ENCODE results near the gene GPHN. TPM values are rescaled to one million over a fixed set of nuclear protein-coding genes. Genes with fewer than 3 reads are reported as not detected.
A peak's percentile ranks its signal among the peaks of the same experiment; 100 is the strongest.

GPHN gene
- total and polyA plus RNA-seq, 2 of the 4 experiments (the other 2 are of a cell fraction): 8.0 to 8.1 TPM

- Histone ChIP-seq H3K27ac (ENCODE audit: insufficient read depth, low read length) (peak overlapping the region; percentile 31; the same call in 1 of the 2 replicates), H3K9me3 (ENCODE audit: control insufficient read depth, insufficient read depth, low read length) (no peaks in the 10 kb centered on the region), H2BK5ac (ENCODE audit: low read depth, low read length, poor library complexity, severe bottlenecking) (no peak overlapping the region), H3K4me3 (ENCODE audit: insufficient read depth, low read depth, low read length) (peak overlapping the region; percentile 96), H2AK5ac (ENCODE audit: low read depth, low read length) (no peak overlapping the region), H3K14ac (replicated peaks; ENCODE audit: low read depth, low read length) (0 out of 2 replicates have a peak overlapping the region, but pooled peaks have one; percentile 41), H3K27me3 (ENCODE audit: control insufficient read depth, insufficient read depth, low read length) (no peaks in the 10 kb centered on the region), H3K18ac (ENCODE audit: low read depth, low read length) (no peak overlapping the region), H2BK120ac (ENCODE audit: low read depth, low read length) (no peak overlapping the region), H4K8ac (ENCODE audit: low read depth in 2 of 2, low read length in 2 of 2) (peak overlapping the region in 1 of 2 experiments; percentile 24; a peak in 1 of 4 replicates), H2BK15ac (ENCODE audit: low read depth, low read length) (no peak overlapping the region), H3K4ac (ENCODE audit: low read depth, low read length) (no peak overlapping the region; the same call in 1 of the 2 replicates), H4K91ac (ENCODE audit: insufficient read depth, low read depth, low read length) (no peak overlapping the region), H2BK20ac (ENCODE audit: low read depth, low read length) (no peak overlapping the region), H3K56ac (ENCODE audit: extremely low read depth, insufficient read depth, low read length) (no peak overlapping the region), H4K5ac (ENCODE audit: low read depth, low read length) (no peak overlapping the region), H3K36me3 (ENCODE audit: control insufficient read depth, insufficient read depth, low read length) (no peaks in the 10 kb centered on the region), H3K9ac (ENCODE audit: low read depth, low read length) (peak overlapping the region; percentile 63), H3K4me2 (ENCODE audit: low read depth, low read length) (peak overlapping the region; percentile 81), H3K23ac (ENCODE audit: low read depth, low read length) (peak overlapping the region; percentile 88; the same call in 1 of the 2 replicates), H3K4me1 (ENCODE audit: control insufficient read depth, insufficient read depth, low read length) (no peaks in the 10 kb centered on the region), H4K20me1 (ENCODE audit: insufficient read depth, low read length) (no peaks in the 10 kb centered on the region; the same call in none of the 2 replicates), H3K79me1 (ENCODE audit: low read depth in 1 of 2, low read length in 2 of 2) (peaks cover 0 to 8% of the 10 kb centered on the region in 2 experiments; a peak in 2 of 4 replicates), H2AK9ac (replicated peaks; ENCODE audit: low read depth, low read length, poor library complexity) (peak overlapping the region; percentile 85), H2AFZ (replicated peaks; ENCODE audit: low read length, poor library complexity) (peak overlapping the region; percentile 100), H3K9me1 (ENCODE audit: insufficient read depth, low read length) (no peaks in the 10 kb centered on the region)
- ChIA-PET CTCF (interaction anchor here (0.8 kb wide), 1 partner anchor 22 kb away, joined by 3 read pairs; the partner anchor contains the start of gene CCDC196), POLR2A (ENCODE audit: unreplicated experiment) (no interaction called here)
- no peak for TF ChIP-seq POLR2A (IDR thresholded peaks at IDR 0.05; ENCODE audit: low read depth, low read length)
- TF ChIP-seq CEBPB (IDR thresholded peaks at IDR 0.05; ENCODE audit: low read depth, low read length): no peak
- no peak for TF ChIP-seq MAFK (IDR thresholded peaks at IDR 0.05; ENCODE audit: low read depth, low read length)
- TF ChIP-seq, protein P1, sequence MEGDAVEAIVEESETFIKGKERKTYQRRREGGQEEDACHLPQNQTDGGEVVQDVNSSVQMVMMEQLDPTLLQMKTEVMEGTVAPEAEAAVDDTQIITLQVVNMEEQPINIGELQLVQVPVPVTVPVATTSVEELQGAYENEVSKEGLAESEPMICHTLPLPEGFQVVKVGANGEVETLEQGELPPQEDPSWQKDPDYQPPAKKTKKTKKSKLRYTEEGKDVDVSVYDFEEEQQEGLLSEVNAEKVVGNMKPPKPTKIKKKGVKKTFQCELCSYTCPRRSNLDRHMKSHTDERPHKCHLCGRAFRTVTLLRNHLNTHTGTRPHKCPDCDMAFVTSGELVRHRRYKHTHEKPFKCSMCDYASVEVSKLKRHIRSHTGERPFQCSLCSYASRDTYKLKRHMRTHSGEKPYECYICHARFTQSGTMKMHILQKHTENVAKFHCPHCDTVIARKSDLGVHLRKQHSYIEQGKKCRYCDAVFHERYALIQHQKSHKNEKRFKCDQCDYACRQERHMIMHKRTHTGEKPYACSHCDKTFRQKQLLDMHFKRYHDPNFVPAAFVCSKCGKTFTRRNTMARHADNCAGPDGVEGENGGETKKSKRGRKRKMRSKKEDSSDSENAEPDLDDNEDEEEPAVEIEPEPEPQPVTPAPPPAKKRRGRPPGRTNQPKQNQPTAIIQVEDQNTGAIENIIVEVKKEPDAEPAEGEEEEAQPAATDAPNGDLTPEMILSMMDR (conservative IDR thresholded peaks at IDR 0.05; ENCODE audit: low read depth, low read length): no peak
- TF ChIP-seq FOS (IDR thresholded peaks at IDR 0.05; ENCODE audit: low read depth, low read length): no peak
- no peak for TF ChIP-seq SMC3 (IDR thresholded peaks at IDR 0.05; ENCODE audit: low read depth, low read length)
- TF ChIP-seq BHLHE40 (IDR thresholded peaks at IDR 0.05; ENCODE audit: low read depth, low read length): no peak
- TF ChIP-seq MAZ (IDR thresholded peaks at IDR 0.05; ENCODE audit: borderline replicate concordance, low read depth, low read length): no peak
- no peak for TF ChIP-seq RFX5 (IDR thresholded peaks at IDR 0.05; ENCODE audit: low read depth, low read length)
- TF ChIP-seq ELK1 (IDR thresholded peaks at IDR 0.05; ENCODE audit: borderline replicate concordance, low read depth, low read length): no peak
- TF ChIP-seq NFE2L2 (IDR thresholded peaks at IDR 0.05; ENCODE audit: low read depth, low read length): no peak
- no peak for TF ChIP-seq RCOR1 (IDR thresholded peaks at IDR 0.05; ENCODE audit: insufficient replicate concordance, low read length)
- TF ChIP-seq, protein P2, sequence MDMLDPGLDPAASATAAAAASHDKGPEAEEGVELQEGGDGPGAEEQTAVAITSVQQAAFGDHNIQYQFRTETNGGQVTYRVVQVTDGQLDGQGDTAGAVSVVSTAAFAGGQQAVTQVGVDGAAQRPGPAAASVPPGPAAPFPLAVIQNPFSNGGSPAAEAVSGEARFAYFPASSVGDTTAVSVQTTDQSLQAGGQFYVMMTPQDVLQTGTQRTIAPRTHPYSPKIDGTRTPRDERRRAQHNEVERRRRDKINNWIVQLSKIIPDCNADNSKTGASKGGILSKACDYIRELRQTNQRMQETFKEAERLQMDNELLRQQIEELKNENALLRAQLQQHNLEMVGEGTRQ (IDR thresholded peaks at IDR 0.05; ENCODE audit: low read depth, low read length): no peak
- TF ChIP-seq CHD1 (IDR thresholded peaks at IDR 0.05; ENCODE audit: low read depth, low read length): no peak
- TF ChIP-seq RAD21 (IDR thresholded peaks at IDR 0.05; ENCODE audit: low read length): no peak
- TF ChIP-seq MXI1 (IDR thresholded peaks at IDR 0.05; ENCODE audit: borderline replicate concordance, low read depth, low read length): no peak
- ATAC-seq (ENCODE audit: low read depth) (no peak), DNase-seq (no peak)
- in situ Hi-C loops (cut with MboI; ENCODE audit: low sequenced_read_pairs): loop anchor here (25.0 kb wide), 1 partner anchor 779 kb away; no protein-coding TSS in a partner anchor
- WGBS, 2 experiments (ENCODE audit: extremely low coverage in 2 of 2, insufficient read length in 1 of 2): no CpG with 5 or more reads among the region's 19 CpGs
- BruUV-seq (replicated peaks): no TSS peak
- dilution Hi-C loops (cut with HindIII; ENCODE audit: low sequenced_read_pairs, unreplicated experiment): no loop called here
- intact Hi-C loops (cut with micrococcal nuclease): loop anchor here (5.0 to 10.0 kb wide), 2 partner anchors 839 to 1344 kb away; no protein-coding TSS in a partner anchor
Measured at GRCh38 chr14:66508547-66508845, 549 bp downstream of the GPHN start.
